Measurements from ENCODE around the gene CCZ1B.
"Not testable (repeated sequence)": the region's sequence is repeated elsewhere in the genome, so short reads cannot be mapped to it uniquely, and the experiment has no call there.

The CCZ1B gene

DNA sequence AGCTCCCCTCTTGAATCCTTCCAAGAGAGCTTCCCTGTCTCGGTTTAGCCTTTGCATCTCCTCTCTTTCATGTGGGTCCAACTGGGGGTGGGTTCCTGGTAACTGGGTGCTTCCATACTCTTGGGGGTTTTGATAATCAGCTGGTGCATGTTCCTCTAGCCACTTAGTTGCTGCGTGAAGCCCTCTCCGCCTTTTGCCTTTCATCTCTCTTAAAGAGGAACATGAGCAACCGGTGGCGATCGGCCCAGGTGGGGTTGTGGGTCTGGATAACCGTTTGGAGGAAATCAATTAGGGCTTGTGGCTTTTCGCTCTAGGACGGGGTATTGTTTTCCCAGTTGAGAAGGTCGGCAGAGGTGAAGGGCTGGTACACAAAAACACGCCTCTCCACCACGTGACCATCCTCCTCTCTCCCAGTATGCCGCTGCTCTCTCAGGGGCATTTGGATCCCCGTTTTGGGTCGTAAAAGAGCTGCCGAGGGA is 19.9 kb upstream of the CCZ1B start:
- H3K36me3 Mint-ChIP-seq; H3K4me1 Mint-ChIP-seq; ATAC-seq (ENCODE audit: low read depth); H3K9me3 Mint-ChIP-seq; H3K27ac Mint-ChIP-seq; DNase-seq (ENCODE audit: low spot score in 2 of 2); H3K4me3 Mint-ChIP-seq: not testable (repeated sequence)
- H3K27me3 Mint-ChIP-seq = peaks cover 15% of the 10 kb centered on the region

DNA sequence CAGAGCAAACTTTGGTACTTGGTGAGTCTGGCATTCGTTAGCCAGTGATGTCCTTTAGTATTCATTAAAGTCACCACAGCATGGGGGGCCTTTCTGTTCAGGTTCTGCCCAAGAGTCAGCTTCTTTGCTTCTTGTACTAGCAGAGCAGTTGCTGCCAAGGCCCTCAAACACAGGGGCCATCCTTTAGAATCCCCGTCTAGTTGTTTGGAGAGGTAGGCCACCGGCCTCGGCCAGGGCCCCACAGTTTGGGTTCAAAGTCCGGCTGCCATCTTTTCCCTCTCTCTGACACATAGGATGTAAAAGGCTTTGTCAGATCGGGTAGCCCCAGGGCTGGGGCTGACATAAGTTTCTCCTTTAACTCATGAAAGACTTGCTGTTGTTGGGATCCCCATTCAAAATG is 17.6 kb upstream of the CCZ1B start:
- DNase-seq (ENCODE audit: low spot score in 2 of 2); H3K27ac Mint-ChIP-seq; H3K4me1 Mint-ChIP-seq; H3K4me3 Mint-ChIP-seq; H3K36me3 Mint-ChIP-seq; H3K9me3 Mint-ChIP-seq; ATAC-seq (ENCODE audit: low read depth): not testable (repeated sequence)
- H3K27me3 Mint-ChIP-seq = peaks cover 15% of the 10 kb centered on the region

DNA sequence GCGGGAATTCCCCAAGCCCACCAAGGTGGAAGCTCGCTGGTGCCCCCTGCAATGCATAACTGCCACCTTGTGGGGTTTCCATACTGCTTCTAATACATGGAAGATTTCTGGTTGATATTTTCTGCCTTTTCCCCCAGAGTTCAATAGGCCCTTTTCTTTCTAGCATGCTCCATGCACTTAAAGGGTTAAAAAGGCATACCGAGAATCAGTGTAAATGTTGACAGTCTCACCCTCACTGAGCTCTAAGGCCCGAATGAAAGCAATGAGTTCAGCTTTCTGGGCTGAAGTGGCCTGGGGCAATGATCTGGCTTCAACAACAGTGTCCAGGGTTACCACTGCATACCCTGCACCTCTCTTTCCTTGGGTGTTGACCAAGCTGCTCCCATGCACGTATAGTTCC is 17.0 kb upstream of the CCZ1B start:
- peaks cover 12% of the 10 kb centered on the region for H3K27me3 Mint-ChIP-seq
- not testable (repeated sequence) for H3K36me3 Mint-ChIP-seq; H3K4me1 Mint-ChIP-seq; H3K27ac Mint-ChIP-seq; H3K4me3 Mint-ChIP-seq; ATAC-seq (ENCODE audit: low read depth); DNase-seq (ENCODE audit: low spot score in 2 of 2); H3K9me3 Mint-ChIP-seq

DNA sequence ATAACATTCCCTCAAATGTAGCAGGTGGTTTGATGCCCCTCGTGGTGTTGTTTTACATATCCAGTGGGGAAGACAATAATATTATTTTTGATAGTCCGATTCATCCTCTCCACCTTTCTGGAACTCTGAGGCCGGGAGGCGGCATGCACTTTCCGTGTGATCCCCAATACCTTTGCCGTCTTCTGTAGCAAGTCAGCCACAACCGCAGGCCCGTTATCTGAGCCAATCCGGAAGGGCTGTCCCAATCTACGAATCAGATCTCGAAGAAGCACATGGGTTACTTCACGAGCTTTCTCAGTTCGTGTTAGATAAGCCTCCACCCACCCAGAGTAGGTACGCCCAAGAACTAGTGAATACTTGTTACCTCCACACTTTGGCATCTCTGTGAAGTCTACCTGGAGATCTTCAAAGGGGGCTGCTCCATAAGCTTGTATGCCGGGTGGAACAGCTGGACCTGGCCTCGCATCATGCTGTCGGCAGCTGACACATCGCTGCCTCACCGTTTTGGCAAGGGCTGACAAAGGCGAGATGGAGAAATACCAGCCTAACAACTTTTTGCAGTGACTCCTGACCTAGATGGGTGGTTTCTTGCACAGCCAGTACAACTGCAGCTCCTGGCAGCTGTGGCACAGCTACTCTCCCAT is 16.3 kb upstream of the CCZ1B start:
- not testable (repeated sequence) for H3K4me3 Mint-ChIP-seq; H3K4me1 Mint-ChIP-seq; H3K27me3 Mint-ChIP-seq; DNase-seq (ENCODE audit: low spot score in 2 of 2); H3K36me3 Mint-ChIP-seq; ATAC-seq (ENCODE audit: low read depth); H3K27ac Mint-ChIP-seq; H3K9me3 Mint-ChIP-seq

DNA sequence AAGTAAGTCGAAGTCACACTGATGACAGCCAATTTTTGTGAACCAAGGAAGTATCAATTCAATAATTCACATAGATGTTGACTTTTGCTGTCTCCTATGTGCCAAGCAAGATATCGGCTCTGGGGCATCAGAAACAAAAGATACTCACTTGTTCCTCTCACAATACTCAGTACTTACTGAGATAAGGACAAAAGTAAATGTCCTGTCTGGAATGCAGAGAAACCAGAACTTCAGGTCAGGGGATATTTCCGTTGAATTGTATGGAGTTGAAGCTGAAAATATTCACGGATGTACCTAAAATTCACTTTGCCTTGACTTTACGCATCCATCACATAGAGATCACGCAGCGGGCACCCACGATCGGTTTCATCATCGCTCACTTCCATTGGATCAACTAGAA is 11.0 kb upstream of the CCZ1B start:
- H3K27me3 Mint-ChIP-seq = peaks cover 17% of the 10 kb centered on the region

DNA sequence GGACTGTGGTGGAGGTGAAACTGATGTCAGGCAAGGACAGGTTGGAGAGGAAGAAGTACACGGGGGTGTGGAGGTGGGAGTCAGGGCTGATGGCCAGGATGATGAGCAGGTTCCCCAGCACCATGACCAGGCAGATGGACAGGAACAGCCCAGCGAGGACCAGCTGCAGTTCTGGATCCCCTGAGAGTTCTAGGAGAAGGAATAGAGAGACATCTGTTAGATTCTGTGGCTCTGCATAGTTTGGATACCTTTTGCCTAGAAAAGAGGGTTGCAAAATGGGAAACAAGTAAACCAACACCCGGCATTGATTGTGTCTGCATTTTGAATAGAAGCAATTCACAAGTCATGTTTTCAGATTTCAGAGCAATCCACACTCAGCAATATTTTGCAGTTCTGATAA is 9.4 kb upstream of the CCZ1B start:
- not testable (repeated sequence) for ATAC-seq (ENCODE audit: low read depth); H3K27ac Mint-ChIP-seq; DNase-seq (ENCODE audit: low spot score in 2 of 2); H3K9me3 Mint-ChIP-seq; H3K36me3 Mint-ChIP-seq; H3K4me1 Mint-ChIP-seq; H3K4me3 Mint-ChIP-seq
- peaks cover 15% of the 10 kb centered on the region for H3K27me3 Mint-ChIP-seq

More for the DNA sequence above, 11.0 kb upstream of the CCZ1B start:
- not testable (repeated sequence) for H3K4me1 Mint-ChIP-seq; ATAC-seq (ENCODE audit: low read depth); H3K27ac Mint-ChIP-seq; H3K36me3 Mint-ChIP-seq; DNase-seq (ENCODE audit: low spot score in 2 of 2); H3K4me3 Mint-ChIP-seq; H3K9me3 Mint-ChIP-seq

DNA sequence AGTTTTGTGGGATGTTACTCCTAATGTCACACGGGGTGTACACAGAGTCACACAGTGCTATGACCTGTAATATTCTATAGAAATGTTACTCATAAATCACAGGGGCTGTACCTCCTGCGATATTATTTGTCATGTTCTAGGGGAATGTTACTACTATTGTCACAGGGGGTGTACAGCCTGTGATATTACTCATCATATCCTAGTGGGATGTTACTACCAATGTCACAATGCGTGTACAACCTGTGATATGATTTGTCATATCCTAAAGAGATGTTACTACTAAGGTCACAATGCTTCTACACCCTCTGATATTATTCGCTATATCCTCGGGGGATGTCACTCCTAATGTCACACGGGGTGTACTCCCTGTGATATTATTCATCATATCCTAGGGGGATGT is 7.6 kb upstream of the CCZ1B start:
- Mint-ChIP-seq H3K4me1 (no peaks in the 10 kb centered on the region), H3K9me3 (no peaks in the 10 kb centered on the region), H3K4me3 (no peak overlapping the region), H3K27ac (no peak overlapping the region), H3K36me3 (no peaks in the 10 kb centered on the region), H3K27me3 (peaks cover 20% of the 10 kb centered on the region)
- DNase-seq (ENCODE audit: low spot score in 2 of 2) = no peak
- no peak for ATAC-seq (ENCODE audit: low read depth)

DNA sequence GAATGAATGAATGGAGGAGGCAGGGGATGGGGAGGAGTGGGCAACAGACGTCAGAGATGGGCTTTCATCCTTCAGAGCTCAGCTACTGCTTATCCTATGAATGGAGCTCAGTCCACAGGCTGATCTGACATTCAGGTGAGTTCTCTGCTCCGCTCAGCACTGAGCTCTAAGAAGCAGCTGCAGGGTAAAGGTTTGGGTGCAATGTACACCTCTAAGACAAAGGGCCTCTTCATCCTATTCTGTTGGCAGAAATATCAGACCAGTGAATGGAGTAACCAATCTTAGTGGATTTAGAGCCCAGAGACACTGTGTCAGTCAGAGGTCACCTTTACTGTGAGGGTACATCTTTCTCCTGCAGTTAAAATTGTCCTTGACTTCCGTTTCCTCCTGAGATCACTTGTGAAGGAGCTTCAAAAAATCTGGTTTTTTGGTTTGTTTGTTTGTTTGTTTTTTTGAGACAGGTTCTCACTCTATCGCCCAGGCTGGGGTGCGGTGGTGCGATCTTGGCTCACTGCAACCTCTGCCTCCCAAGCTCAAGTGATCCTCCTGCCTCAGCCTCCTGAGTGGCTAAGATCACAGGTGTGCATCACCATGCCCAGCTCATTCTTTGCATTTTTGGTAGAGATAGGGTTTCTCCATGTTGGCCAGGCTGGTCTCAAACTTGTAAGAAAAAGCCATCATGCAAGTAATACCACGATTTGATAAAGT is 5.1 kb upstream of the CCZ1B start:
- no peak for DNase-seq (ENCODE audit: low spot score in 2 of 2)
- Mint-ChIP-seq H3K27me3 (peaks cover 16% of the 10 kb centered on the region), H3K4me1 (no peaks in the 10 kb centered on the region), H3K4me3 (no peak overlapping the region), H3K36me3 (no peaks in the 10 kb centered on the region), H3K27ac (no peak overlapping the region), H3K9me3 (peaks cover 2% of the 10 kb centered on the region)
- no peak for ATAC-seq (ENCODE audit: low read depth)

DNA sequence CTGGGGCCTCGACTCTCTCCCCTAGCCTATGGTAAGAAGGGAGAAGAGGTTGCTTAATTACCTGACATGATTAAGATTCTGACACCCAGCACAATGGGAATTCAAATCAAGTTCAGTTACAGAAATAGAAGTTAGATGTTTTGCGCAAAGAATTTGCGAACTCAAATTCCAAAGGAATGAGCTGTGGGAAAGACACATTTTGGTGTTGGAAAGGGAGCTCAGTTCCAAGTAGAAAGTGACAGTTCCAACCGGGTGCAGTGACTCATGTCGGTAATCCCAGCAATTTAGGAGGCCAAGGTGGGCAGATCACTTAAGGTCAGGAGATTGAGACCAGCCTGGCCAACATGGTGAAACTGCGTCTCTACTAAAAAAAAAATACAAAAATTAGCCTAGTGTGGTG is 4.0 kb upstream of the CCZ1B start:
- ATAC-seq (ENCODE audit: low read depth); DNase-seq (ENCODE audit: low spot score in 2 of 2); H3K4me3 Mint-ChIP-seq; H3K4me1 Mint-ChIP-seq; H3K27me3 Mint-ChIP-seq; H3K9me3 Mint-ChIP-seq; H3K27ac Mint-ChIP-seq; H3K36me3 Mint-ChIP-seq: not testable (repeated sequence)

DNA sequence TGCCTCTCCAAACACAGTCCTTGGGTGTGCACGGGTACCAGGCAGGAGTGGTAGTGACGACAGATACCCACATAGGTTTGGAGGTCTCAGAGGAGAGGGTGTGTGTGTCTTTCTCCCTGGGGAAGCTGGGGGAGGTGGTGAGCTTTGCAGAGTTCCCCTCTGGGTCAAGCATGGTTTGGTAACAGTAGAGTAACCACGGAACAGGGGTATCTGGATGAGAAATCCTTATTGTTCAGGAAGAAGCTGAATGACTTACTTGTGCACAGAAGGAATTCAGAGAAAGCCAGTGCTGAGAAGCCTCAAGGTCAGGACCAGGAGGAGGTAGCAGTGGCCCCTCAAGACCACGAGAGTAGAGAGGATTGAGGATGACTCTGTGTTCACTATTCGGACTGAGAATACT is 3.5 kb upstream of the CCZ1B start:
- ATAC-seq (ENCODE audit: low read depth); H3K36me3 Mint-ChIP-seq; H3K27ac Mint-ChIP-seq; H3K4me3 Mint-ChIP-seq; DNase-seq (ENCODE audit: low spot score in 2 of 2); H3K27me3 Mint-ChIP-seq; H3K4me1 Mint-ChIP-seq; H3K9me3 Mint-ChIP-seq: not testable (repeated sequence)

DNA sequence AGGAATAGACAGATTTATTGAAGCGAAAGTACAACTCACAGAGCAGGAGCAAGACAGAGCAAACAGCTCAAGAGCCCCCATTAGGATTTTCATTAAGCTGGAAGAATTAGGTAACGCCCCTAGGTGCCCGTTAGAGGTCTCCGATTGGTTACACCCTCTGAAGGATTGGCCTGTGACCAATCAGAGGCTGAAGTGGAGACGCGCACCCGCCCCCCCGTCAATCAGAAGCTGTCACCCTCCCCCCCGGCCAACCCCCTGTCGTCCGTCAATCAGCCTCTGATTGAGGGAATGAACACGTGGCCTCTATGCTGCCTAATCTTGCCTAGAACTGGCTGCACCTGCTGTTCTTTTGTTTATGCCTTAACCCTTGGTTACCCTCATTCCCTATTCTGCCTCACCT is 1.1 kb upstream of the CCZ1B start:
- H3K4me3 Mint-ChIP-seq = peak overlapping the region; percentile 49
- H3K9me3 Mint-ChIP-seq; DNase-seq (ENCODE audit: low spot score in 2 of 2); H3K36me3 Mint-ChIP-seq; H3K27ac Mint-ChIP-seq; ATAC-seq (ENCODE audit: low read depth); H3K27me3 Mint-ChIP-seq; H3K4me1 Mint-ChIP-seq: not testable (repeated sequence)

DNA sequence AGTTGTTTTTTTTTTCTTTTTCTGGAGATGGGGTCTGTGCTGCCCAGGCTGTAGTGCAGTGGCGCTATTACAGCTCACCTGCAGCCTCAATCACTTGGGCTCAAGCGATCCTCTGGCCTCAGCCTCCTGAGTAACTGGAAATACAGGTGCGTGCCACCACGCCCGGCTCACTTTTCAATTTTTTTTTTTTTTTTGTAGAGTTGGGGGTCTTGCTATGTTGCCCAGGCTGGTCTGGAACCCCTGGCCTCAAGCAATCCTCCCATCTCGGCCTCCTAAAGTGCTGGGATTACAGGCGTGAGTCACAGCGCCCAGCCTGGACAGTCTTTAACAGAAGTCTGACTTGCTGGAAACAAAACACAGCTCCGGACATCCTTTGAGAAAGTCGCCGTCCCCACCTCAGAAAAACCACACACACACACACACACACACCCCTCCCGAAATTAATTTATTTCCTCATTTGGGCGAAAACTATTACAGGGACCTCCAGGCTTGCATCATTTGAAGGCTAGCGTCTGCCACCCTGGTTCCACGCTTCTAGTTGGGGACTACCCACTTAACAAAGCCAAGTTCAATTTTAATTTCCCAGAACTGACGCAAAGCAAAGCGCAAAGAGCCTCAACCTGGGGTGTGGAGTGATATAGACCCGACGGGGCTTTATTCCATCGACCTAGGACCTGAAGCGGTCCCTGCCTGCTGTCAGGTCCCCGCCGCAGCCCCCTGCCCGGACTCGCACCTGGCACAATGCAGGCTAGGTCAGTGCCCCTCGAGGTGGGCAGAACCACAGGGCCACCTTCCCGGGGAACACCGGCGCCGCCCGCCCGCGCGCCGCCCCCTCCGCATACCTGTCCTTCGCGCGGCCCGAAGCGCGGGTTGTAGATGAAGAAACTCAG is 594 bp downstream of the CCZ1B start:
- H3K27ac Mint-ChIP-seq = peak overlapping the region; percentile 88
- peak; percentile 49 for ATAC-seq (ENCODE audit: low read depth)
- H3K9me3 Mint-ChIP-seq; DNase-seq (ENCODE audit: low spot score in 2 of 2); H3K4me1 Mint-ChIP-seq; H3K27me3 Mint-ChIP-seq; H3K36me3 Mint-ChIP-seq: not testable (repeated sequence)
- H3K4me3 Mint-ChIP-seq = peak overlapping the region; percentile 77

DNA sequence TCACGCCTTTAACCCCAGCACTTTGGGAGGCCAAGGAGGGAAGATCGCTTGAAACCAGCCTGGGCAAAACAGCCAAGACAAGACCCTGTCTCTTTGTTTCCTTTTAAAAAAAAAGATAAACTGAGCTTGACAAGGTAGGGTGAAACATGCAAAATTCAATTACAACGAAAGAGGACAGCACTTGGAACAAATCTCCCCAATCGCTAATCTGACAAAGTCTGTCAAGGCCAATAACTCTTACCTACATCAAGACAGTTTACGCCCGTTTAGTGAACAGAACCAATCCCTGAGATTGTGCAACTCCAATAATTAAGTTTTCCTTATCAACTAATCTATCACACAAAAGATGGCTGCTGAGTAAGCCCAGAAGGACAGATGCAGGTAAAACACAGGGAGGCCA is 4.5 kb downstream of the CCZ1B start:
- not testable (repeated sequence) for H3K36me3 Mint-ChIP-seq; H3K27me3 Mint-ChIP-seq; H3K4me1 Mint-ChIP-seq; DNase-seq (ENCODE audit: low spot score in 2 of 2); H3K9me3 Mint-ChIP-seq; H3K4me3 Mint-ChIP-seq; H3K27ac Mint-ChIP-seq; ATAC-seq (ENCODE audit: low read depth)

DNA sequence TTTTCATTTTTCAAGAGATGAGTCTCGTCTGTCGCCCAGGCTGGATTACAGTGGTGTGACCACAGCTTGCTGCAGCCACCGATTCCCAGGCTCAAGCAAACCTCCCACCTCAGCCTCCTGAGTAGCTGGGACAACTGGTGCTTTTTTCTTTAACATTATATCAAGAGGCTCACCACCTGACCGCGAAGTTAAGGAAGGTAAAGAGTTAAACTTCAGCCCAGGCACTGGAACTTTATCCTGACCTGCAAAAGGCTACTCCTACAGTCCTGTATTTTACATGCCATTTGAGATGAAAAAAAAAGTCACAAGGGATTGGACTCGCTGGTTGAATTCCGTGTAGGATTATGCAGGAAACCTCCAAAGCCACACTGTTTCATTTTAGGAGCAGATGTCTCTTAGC is 10.6 kb downstream of the CCZ1B start:
- not testable (repeated sequence) for H3K4me1 Mint-ChIP-seq; H3K4me3 Mint-ChIP-seq; H3K27me3 Mint-ChIP-seq; H3K27ac Mint-ChIP-seq; ATAC-seq (ENCODE audit: low read depth); DNase-seq (ENCODE audit: low spot score in 2 of 2); H3K9me3 Mint-ChIP-seq
- H3K36me3 Mint-ChIP-seq = peaks cover 10% of the 10 kb centered on the region

Measured in memory B cell (primary cell).